Retinal pigment epithelial cell (primary cell): ENCODE measurements around the gene CRYL1.

Experiments
- DNase-seq: peaks from one replicate; pipeline ENCODE4 v3.0.0-alpha.2; 2010; ENCODE audit warnings: low read depth
- H3K4me3 ChIP-seq: 2 replicates; pipeline ENCODE4 v1.5.1; 2011; ENCODE audit warnings: mild to moderate bottlenecking, low read length, control low read depth, moderate library complexity
- TF ChIP-seq, protein P1 (sequence below): conservative IDR thresholded peaks from 2 replicates; pipeline ENCODE4 v1.5.1; 2011; ENCODE audit warnings: low read depth, low read length, control low read depth, inconsistent platforms

Gene CRYL1

DNA sequence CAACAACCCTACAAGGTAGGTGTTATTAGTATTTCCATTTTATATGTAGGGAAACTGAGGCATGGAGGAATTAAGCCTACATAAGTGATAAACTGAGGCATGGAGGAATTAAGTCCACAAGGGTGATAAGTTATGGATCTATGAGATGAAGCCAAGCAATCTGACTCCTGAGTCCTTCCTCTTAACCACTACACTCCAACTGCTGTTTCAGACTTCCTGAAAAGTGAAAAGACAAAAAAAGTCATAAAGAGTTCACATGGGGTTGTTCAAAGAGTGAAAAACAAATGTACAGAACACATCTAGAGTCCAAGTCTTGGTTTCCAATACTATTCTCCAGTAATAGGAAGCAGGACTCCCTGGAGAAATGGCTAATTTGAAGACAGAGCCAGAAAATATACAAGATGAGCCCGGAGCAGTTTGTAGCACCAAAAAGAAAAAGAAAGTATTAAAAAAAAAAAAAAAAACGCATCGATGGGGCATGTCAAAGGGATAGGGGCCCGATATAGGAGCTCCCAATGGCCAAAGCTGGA, 12.1 kb downstream of the CRYL1 start:
- DNase-seq = no peak
- TF ChIP-seq, protein P1, sequence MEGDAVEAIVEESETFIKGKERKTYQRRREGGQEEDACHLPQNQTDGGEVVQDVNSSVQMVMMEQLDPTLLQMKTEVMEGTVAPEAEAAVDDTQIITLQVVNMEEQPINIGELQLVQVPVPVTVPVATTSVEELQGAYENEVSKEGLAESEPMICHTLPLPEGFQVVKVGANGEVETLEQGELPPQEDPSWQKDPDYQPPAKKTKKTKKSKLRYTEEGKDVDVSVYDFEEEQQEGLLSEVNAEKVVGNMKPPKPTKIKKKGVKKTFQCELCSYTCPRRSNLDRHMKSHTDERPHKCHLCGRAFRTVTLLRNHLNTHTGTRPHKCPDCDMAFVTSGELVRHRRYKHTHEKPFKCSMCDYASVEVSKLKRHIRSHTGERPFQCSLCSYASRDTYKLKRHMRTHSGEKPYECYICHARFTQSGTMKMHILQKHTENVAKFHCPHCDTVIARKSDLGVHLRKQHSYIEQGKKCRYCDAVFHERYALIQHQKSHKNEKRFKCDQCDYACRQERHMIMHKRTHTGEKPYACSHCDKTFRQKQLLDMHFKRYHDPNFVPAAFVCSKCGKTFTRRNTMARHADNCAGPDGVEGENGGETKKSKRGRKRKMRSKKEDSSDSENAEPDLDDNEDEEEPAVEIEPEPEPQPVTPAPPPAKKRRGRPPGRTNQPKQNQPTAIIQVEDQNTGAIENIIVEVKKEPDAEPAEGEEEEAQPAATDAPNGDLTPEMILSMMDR = no peak
- H3K4me3 ChIP-seq = no peak overlapping the region

DNA sequence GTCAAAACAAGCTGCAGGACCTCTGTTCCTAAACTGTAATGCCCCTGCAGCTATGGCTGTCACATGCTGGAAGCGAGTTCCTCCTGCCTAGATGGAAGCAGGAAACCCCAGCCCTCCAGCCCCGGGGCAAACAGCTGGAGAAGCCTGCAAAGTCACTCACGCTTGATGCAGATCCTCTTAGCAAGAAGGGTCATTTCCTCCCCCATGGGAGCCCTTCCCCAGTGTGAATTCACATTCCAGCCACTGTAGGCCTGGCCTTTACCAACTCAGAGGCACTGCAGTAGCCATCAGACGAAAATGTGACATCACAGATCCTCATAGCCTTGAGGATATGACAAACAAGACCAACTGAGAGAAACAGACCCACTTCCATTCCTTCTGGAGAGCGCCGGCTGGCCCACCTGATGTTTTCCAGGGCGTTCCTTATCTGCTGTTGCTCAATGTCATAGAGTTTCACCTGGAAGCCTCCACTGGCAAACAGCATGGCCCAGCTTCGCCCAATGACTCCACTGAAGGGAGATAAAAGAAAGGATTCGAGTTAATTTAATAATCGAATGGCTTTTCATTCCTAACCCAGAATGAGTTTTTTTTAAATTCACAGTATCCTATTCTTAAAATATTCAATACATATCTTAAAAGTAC, 13.5 kb downstream of the CRYL1 start:
- DNase-seq = no peak
- TF ChIP-seq, protein P1 = no peak
- H3K4me3 ChIP-seq = no peak overlapping the region

DNA sequence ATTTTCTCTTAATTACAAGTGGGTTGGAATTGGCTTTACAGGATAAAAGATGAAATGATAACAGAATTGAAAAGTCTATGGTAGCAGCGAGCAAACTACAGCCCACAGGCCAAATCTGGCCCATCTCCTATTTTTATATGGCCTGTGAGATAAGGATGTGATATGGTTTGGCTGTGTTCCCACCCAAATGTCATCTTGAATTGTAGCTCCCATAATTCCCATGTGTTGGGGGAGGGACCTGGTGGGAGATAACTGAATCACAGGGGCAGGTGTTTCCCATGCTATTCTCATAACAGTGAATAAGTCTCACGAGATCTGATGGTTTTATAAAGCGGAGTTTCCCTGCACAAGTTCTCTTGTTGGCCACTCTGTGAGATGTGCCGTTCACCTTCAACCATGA, 19.0 kb downstream of the CRYL1 start:
- DNase-seq = no peak
- no peak overlapping the region for H3K4me3 ChIP-seq
- TF ChIP-seq, protein P1 = no peak

DNA sequence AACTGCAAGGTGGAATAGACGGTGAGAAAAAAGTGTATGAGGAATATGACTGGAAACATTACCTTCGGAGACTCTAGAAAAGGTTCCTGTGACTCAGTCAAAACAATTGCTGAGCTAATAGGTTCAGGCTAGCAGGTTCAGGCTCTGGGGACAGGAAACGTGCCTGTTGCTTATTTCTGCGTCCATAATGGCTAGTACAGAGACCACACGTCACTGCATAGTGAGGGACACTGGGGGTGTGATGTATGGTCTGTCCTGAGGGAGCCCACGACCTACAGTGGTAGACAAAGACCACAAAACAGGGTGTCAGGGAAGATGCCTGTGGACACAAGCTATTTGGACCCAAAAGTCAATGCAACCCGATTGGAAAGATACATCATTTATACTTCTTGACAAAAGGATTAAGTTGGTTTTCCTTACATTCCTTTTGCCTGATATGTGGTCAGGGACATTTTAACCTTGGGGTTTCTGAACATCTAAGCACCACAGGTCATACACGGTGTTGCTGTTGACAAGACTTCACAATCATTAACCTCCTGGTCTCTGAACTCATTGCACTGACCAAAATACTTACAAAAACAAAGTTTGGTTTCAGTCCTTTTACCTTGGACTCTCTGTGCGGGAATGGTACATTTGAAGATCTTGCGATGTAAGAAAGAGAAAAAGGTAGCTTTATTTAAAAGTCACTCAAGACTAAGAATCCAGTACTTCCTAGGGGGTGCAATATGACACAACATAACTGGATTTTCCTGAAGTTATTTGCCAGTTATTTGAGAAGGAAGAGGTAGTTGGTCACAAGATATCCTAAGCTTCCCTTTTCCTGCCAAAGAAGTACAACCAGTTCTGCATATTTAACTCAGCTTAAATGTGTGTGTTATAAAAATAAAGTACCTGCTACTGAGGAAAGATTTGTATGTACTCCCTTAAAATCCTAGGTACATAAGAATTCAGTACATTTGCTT, 20.0 kb downstream of the CRYL1 start:
- no peak overlapping the region for H3K4me3 ChIP-seq
- TF ChIP-seq, protein P1 = no peak

DNA sequence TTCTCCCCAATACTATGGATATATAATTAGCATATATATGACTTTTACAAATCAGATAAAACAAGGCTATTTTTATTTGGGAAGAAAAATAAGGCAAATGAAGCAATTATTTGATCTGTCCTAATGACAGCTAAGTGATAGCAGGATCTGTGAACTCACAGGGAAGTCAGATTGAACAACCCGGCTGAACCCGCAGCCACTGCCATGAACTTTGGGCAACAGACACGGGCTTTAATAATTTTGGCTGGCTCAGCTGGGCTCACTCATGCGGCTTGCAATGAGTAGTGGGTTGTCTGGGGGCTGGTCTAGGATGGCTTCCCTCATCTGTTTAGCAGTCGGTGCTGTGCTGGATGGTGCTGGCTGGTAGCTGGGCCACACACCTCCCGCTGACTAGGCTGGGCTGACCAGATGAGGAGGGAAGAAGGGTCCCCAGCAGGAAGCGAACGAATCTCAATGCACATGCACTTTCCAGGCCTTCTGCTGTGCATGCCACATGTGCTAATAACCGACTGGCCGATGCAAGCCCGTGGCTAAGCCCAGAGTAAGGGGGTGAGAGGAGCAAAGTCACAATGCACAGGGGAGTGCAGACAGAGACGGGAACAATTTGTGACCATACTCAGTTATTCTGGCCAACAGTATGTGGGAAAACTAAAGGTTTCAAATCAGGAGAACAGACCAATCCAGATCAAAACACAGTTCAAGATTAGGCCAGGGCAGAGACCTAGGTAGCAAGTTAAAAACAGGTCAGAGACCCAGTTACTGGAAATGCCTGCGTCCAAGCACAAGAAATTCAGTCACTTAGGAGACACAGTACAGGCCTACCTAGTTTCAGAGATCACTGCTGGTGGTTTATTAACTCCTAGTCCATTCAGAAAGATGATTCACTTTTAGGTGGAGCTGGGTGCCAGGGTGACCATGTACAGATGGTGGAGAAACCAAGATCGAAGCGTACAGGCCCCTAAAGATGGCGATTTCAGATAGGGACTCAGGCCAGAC, 22.3 kb downstream of the CRYL1 start:
- no peak overlapping the region for H3K4me3 ChIP-seq
- TF ChIP-seq, protein P1 = no peak
- DNase-seq = no peak

More for the DNA sequence above, 20.0 kb downstream of the CRYL1 start:
- peak; percentile 46 for DNase-seq

DNA sequence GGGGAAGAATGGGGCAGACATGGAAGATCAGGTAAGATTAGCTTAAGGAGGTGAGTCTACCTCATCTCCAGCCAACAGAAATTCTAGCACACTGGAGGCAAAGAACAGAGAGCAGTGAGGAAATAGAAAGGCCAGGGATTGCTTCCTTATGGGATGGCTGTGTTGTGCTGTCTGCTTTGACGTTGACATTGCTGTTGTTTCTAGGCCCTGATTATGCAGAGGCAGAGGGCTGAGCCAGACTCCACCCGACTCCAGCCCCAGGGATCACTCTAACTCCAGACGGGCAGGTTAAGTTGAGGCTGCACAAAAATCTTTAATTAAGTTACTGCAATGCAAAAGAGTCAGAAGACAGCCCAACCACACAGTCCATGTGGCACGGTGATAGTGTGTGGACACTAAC, 24.1 kb downstream of the CRYL1 start:
- H3K4me3 ChIP-seq = no peak overlapping the region
- no peak for DNase-seq
- TF ChIP-seq, protein P1 = no peak
